Measurements from ENCODE around the gene TFPI. TPM values are rescaled to one million over a fixed set of nuclear protein-coding genes. Genes with fewer than 3 reads are reported as not detected.

Gene TFPI
- total and polyA plus RNA-seq, 2 donors (not counting 1 experiment from before 2014, with no cell fraction given) = 117 to 274 TPM

DNA sequence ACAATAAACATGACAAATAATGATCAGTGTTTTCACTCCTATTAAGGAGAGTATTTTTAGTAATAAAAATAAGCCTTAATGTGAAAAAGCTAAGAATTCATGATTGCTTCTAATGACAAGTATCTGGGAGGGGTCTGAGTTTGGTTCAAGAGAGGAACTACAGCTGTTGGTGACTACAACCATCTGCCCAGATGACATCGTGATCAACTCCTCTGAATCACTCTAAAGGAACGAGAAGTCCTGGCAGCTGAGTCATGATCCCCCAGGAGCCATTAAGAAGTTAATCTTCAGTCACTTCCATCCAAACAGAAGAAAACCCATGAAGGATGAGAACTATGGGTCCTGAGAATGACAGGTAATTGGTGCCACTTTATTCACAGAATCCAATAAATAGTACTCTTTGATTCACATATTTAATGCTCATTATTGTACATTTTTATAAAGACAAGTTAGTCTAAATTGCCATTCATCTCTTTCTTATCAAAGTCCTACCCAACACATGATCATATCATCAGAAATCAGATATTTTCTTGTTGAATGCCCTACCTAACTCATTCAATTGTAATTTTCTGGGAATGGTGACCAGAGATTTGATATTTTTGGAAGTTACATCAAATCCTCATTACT, 6.8 kb downstream of the TFPI start:
- Histone ChIP-seq H3K4me1 (ENCODE audit: control insufficient read depth, extremely low read depth, insufficient read depth, low read length) (peaks cover 28% of the 10 kb centered on the region), H3K27me3 (ENCODE audit: control insufficient read depth, insufficient read depth, low read length) (no peaks in the 10 kb centered on the region), H3K4me2 (ENCODE audit: extremely low read depth, insufficient read depth, low read length) (peak overlapping the region; percentile 11), H3K4me3 (replicated peaks in 1 of 4; ENCODE audit: control extremely low read depth in 1 of 4, insufficient read depth in 1 of 4, low read depth in 3 of 4, low read length in 4 of 4) (peak overlapping the region in 1 of 4 experiments; percentile 22), H4K20me1 (ENCODE audit: control insufficient read depth, extremely low read depth, insufficient read depth, low read length) (no peaks in the 10 kb centered on the region), H3K9ac (ENCODE audit: insufficient read depth, low read length) (no peak overlapping the region), H2AFZ (ENCODE audit: low read length) (no peak overlapping the region), H3K79me2 (ENCODE audit: control insufficient read depth, insufficient read depth, low read length) (peaks cover 76% of the 10 kb centered on the region), H3K27ac (ENCODE audit: insufficient read depth, low read length) (peak overlapping the region; percentile 76), H3K9me3 (ENCODE audit: control insufficient read depth, insufficient read depth, low read depth, low read length) (no peaks in the 10 kb centered on the region), H3K36me3 (ENCODE audit: control insufficient read depth, insufficient read depth, low read length) (no peaks in the 10 kb centered on the region)
- no peak for TF ChIP-seq EZH2 (IDR thresholded peaks at IDR 0.05; ENCODE audit: low read length, missing control alignments)
- TF ChIP-seq, protein P1, sequence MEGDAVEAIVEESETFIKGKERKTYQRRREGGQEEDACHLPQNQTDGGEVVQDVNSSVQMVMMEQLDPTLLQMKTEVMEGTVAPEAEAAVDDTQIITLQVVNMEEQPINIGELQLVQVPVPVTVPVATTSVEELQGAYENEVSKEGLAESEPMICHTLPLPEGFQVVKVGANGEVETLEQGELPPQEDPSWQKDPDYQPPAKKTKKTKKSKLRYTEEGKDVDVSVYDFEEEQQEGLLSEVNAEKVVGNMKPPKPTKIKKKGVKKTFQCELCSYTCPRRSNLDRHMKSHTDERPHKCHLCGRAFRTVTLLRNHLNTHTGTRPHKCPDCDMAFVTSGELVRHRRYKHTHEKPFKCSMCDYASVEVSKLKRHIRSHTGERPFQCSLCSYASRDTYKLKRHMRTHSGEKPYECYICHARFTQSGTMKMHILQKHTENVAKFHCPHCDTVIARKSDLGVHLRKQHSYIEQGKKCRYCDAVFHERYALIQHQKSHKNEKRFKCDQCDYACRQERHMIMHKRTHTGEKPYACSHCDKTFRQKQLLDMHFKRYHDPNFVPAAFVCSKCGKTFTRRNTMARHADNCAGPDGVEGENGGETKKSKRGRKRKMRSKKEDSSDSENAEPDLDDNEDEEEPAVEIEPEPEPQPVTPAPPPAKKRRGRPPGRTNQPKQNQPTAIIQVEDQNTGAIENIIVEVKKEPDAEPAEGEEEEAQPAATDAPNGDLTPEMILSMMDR (conservative IDR thresholded peaks at IDR 0.05 in 1 of 2, IDR thresholded peaks at IDR 0.05 in 1 of 2; ENCODE audit: low read depth in 1 of 2, low read length in 2 of 2) = no peak
- peak; percentile 97 for DNase-seq (ENCODE audit: low read depth in 2 of 2)

DNA sequence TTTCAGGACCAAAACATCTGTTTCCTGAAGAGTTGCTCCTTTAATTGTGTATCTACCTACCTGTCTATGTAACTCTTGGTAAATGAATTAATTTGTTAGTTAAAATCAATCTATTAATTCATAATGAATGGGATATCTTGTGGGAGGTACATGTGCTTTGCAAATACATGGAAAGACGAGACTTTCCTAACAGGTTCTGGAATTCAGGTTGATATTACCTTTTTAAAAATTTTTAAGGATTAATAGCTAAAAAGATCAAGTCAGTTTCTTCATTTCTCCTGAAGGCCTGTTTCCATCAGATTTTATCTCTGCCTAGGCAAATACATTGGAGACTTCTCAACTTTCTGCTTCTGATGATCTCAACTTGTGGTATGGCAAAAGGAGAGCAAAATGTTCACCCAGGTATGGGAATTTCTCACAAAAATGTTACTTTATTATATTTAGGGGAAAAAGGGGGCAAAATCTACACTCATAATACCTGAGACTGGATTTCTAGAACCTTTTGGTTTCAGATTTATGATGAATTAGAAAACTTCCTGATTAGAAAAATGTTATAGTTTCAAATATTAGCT, 7.4 kb downstream of the TFPI start:
- no peak for TF ChIP-seq EZH2 (IDR thresholded peaks at IDR 0.05; ENCODE audit: low read length, missing control alignments)
- TF ChIP-seq, protein P1 (conservative IDR thresholded peaks at IDR 0.05 in 1 of 2, IDR thresholded peaks at IDR 0.05 in 1 of 2; ENCODE audit: low read depth in 1 of 2, low read length in 2 of 2) = no peak
- Histone ChIP-seq H4K20me1 (ENCODE audit: control insufficient read depth, extremely low read depth, insufficient read depth, low read length) (no peaks in the 10 kb centered on the region), H3K27ac (ENCODE audit: insufficient read depth, low read length) (peak overlapping the region; percentile 76), H3K79me2 (ENCODE audit: control insufficient read depth, insufficient read depth, low read length) (peaks cover 71% of the 10 kb centered on the region), H3K9me3 (ENCODE audit: control insufficient read depth, insufficient read depth, low read depth, low read length) (no peaks in the 10 kb centered on the region), H2AFZ (ENCODE audit: low read length) (no peak overlapping the region), H3K36me3 (ENCODE audit: control insufficient read depth, insufficient read depth, low read length) (no peaks in the 10 kb centered on the region), H3K9ac (ENCODE audit: insufficient read depth, low read length) (peak overlapping the region; percentile 26), H3K4me2 (ENCODE audit: extremely low read depth, insufficient read depth, low read length) (peak overlapping the region; percentile 11), H3K27me3 (ENCODE audit: control insufficient read depth, insufficient read depth, low read length) (no peaks in the 10 kb centered on the region), H3K4me1 (ENCODE audit: control insufficient read depth, extremely low read depth, insufficient read depth, low read length) (peaks cover 32% of the 10 kb centered on the region), H3K4me3 (replicated peaks in 1 of 4; ENCODE audit: control extremely low read depth in 1 of 4, insufficient read depth in 1 of 4, low read depth in 3 of 4, low read length in 4 of 4) (peak overlapping the region in 1 of 4 experiments; percentile 6)
- DNase-seq (ENCODE audit: low read depth in 2 of 2) = peak in 1 of 2 donors; percentile 61

DNA sequence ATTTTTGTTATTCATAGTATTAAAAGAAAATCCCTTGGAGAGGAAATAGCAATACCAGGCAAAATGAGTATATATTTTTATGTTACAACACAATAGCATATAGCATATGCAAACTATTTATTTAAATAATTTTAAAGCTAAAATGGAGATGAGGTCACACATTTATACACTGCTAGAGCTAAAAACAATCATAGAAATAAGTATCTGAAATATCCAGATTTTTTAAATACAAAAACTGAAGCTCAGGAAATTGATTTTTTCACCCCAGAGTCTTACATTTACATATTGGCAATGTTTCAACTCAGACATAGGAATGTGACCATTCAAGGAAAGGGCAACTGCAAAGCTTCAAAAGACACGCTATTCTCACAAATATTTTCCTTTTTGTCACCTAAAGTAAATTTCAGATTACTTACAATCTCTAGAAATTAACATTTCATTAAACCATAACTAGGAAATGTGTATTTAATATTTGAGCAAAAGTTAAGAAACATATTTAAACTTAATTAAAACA, 8.9 kb downstream of the TFPI start:
- Histone ChIP-seq H4K20me1 (ENCODE audit: control insufficient read depth, extremely low read depth, insufficient read depth, low read length) (no peaks in the 10 kb centered on the region), H3K79me2 (ENCODE audit: control insufficient read depth, insufficient read depth, low read length) (peaks cover 58% of the 10 kb centered on the region), H3K4me3 (replicated peaks in 1 of 4; ENCODE audit: control extremely low read depth in 1 of 4, insufficient read depth in 1 of 4, low read depth in 3 of 4, low read length in 4 of 4) (peak overlapping the region in 1 of 4 experiments; percentile 3), H3K9ac (ENCODE audit: insufficient read depth, low read length) (no peak overlapping the region), H3K4me2 (ENCODE audit: extremely low read depth, insufficient read depth, low read length) (peak overlapping the region; percentile 58), H3K4me1 (ENCODE audit: control insufficient read depth, extremely low read depth, insufficient read depth, low read length) (peaks cover 32% of the 10 kb centered on the region), H3K27me3 (ENCODE audit: control insufficient read depth, insufficient read depth, low read length) (no peaks in the 10 kb centered on the region), H2AFZ (ENCODE audit: low read length) (no peak overlapping the region), H3K36me3 (ENCODE audit: control insufficient read depth, insufficient read depth, low read length) (no peaks in the 10 kb centered on the region), H3K9me3 (ENCODE audit: control insufficient read depth, insufficient read depth, low read depth, low read length) (no peaks in the 10 kb centered on the region), H3K27ac (ENCODE audit: insufficient read depth, low read length) (no peak overlapping the region)
- DNase-seq (ENCODE audit: low read depth in 2 of 2) = peak; percentile 56 to 57
- TF ChIP-seq, protein P1 (conservative IDR thresholded peaks at IDR 0.05 in 1 of 2, IDR thresholded peaks at IDR 0.05 in 1 of 2; ENCODE audit: low read depth in 1 of 2, low read length in 2 of 2) = no peak
- TF ChIP-seq EZH2 (IDR thresholded peaks at IDR 0.05; ENCODE audit: low read length, missing control alignments) = no peak

Data from fibroblast of lung (primary cell).